Glutamatergic neuron (in vitro differentiated cells): Measurements from ENCODE around the gene ACACB. TPM values are rescaled to one million over a fixed set of nuclear protein-coding genes. Genes with fewer than 3 reads are reported as not detected.

Experiments
- DNase-seq: peaks from one replicate; pipeline ENCODE4 v3.0.0; 2022
- H3K27ac Mint-ChIP-seq: one replicate; pipeline ENCODE4 v1.8.0; 2020; ENCODE audit warnings: mild to moderate bottlenecking, mixed read lengths, inconsistent platforms; ENCODE audit not compliant: unreplicated experiment
- H3K27me3 Mint-ChIP-seq: one replicate; pipeline ENCODE4 v1.8.0; 2020; ENCODE audit warnings: mild to moderate bottlenecking, moderate library complexity, mixed read lengths, inconsistent platforms; ENCODE audit not compliant: unreplicated experiment
- H3K36me3 Mint-ChIP-seq: one replicate; pipeline ENCODE4 v1.8.0; 2020; ENCODE audit warnings: mild to moderate bottlenecking, mixed read lengths, inconsistent platforms; ENCODE audit not compliant: unreplicated experiment
- H3K4me1 Mint-ChIP-seq: one replicate; pipeline ENCODE4 v1.8.0; 2020; ENCODE audit warnings: mild to moderate bottlenecking, low read depth, mixed read lengths, inconsistent platforms; ENCODE audit not compliant: unreplicated experiment
- H3K4me3 Mint-ChIP-seq: one replicate; pipeline ENCODE4 v1.8.0; 2020; ENCODE audit warnings: mild to moderate bottlenecking, mixed read lengths, inconsistent platforms; ENCODE audit not compliant: unreplicated experiment
- H3K9me3 Mint-ChIP-seq: one replicate; pipeline ENCODE4 v1.8.0; 2020; ENCODE audit warnings: mild to moderate bottlenecking, moderate library complexity, mixed read lengths, inconsistent platforms; ENCODE audit not compliant: unreplicated experiment
- total RNA-seq: library from RNA; stranded (reverse); fragmentation: NEBNext Ultra II Directional; extraction: Animal tissue kit (Norgen Biotek cat#: 25700); gene quantifications from one replicate; pipeline ENCODE4 v1.2.1, GENCODE V29; 2021; ENCODE audit not compliant: unreplicated experiment
- TF ChIP-seq, protein P1 (sequence below): fragments of 200-600 bp; sonication (generic); IDR thresholded peaks from one replicate; pipeline ENCODE4 v1.5.0; 2021; ENCODE audit not compliant: partially characterized antibody, unreplicated experiment

Gene ACACB
- total RNA-seq, 1 donor from 2014 or later, result 3.8 TPM

DNA sequence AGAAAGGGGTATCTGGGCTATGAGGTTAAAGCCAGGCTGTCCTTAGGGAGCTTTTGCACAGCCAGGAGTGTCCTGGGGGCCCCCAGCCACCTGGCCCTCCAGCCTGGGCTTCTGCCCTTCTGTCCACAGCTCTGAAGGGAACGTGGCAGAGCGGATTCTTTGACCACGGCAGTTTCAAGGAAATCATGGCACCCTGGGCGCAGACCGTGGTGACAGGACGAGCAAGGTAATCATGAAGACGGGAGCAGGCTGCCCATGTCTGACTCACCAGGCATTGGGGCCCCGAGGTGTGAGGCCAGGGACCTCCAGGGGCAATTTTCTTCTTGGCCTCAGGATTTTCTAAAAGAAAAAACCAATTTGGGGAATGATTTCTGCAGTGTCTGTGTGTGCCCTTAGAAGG lies 139.6 kb downstream of the ACACB start:
- DNase-seq, result no peak
- peaks cover 25% of the 10 kb centered on the region for H3K36me3 Mint-ChIP-seq
- H3K4me3 Mint-ChIP-seq, result no peak overlapping the region
- peaks cover 5% of the 10 kb centered on the region for H3K27me3 Mint-ChIP-seq
- H3K9me3 Mint-ChIP-seq, result peaks cover 4% of the 10 kb centered on the region
- TF ChIP-seq, protein P1, sequence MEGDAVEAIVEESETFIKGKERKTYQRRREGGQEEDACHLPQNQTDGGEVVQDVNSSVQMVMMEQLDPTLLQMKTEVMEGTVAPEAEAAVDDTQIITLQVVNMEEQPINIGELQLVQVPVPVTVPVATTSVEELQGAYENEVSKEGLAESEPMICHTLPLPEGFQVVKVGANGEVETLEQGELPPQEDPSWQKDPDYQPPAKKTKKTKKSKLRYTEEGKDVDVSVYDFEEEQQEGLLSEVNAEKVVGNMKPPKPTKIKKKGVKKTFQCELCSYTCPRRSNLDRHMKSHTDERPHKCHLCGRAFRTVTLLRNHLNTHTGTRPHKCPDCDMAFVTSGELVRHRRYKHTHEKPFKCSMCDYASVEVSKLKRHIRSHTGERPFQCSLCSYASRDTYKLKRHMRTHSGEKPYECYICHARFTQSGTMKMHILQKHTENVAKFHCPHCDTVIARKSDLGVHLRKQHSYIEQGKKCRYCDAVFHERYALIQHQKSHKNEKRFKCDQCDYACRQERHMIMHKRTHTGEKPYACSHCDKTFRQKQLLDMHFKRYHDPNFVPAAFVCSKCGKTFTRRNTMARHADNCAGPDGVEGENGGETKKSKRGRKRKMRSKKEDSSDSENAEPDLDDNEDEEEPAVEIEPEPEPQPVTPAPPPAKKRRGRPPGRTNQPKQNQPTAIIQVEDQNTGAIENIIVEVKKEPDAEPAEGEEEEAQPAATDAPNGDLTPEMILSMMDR, result no peak
- no peaks in the 10 kb centered on the region for H3K4me1 Mint-ChIP-seq
- no peak overlapping the region for H3K27ac Mint-ChIP-seq

DNA sequence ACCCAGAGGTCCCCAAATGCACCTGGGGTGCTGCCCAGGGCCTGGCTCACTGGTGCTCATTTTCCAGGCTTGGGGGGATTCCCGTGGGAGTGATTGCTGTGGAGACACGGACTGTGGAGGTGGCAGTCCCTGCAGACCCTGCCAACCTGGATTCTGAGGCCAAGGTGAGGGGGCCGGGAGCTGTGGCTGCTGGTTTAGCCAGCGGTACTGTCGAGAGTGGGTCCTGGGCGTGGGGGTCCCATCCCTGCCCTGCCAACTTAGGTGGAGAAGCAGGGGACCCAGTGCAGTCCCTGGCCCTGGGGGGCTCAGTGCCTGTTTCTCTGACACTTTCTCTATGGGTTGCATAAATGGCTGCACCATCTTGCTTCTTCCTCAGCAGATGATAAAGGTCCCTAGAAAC lies 141.8 kb downstream of the ACACB start:
- H3K36me3 Mint-ChIP-seq, result peaks cover 21% of the 10 kb centered on the region

DNA sequence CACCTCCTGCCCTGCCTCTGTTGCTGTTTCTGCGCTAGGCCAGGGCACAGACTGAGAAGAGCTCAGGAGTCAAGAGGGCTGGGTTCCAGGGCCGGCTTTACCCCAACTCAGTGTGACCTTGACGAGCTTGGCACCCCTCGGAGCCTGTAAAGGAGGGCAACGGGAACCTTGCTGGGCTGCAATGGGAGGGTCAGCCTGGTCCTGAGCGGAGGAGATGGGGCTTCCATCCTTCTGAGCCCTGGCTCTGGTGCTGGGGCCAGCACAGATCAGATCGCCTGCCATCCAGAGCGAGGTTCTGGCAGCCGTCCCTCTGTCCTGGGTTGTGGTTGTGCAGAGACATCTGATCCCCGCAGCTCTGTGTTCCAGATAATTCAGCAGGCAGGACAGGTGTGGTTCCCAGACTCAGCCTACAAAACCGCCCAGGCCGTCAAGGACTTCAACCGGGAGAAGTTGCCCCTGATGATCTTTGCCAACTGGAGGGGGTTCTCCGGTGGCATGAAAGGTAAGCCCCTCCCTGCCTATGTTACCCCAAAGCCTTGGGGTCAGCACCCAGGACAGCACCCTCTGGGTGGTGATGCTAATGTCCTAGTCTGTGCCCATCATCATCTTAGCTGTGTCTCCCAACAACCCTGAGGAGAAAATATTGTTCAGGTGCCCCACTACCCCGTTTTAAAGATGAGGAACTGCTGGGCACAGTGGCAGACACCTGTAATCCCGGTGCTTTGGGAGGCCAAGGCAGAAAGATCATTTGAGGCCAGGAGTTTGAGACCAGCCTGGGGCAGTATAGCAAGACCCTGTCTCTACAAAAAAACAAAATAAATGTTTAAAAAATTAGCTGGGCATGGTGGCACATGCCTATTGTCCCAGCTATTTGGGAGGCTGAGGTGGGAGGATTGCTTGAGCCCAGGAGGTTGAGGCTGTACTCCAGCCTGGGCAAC lies 142.5 kb downstream of the ACACB start:
- DNase-seq, result no peak
- no peaks in the 10 kb centered on the region for H3K4me1 Mint-ChIP-seq
- no peak overlapping the region for H3K4me3 Mint-ChIP-seq
- H3K36me3 Mint-ChIP-seq, result peaks cover 14% of the 10 kb centered on the region
- TF ChIP-seq, protein P1, result no peak
- peaks cover 5% of the 10 kb centered on the region for H3K9me3 Mint-ChIP-seq
- H3K27me3 Mint-ChIP-seq, result peaks cover 2% of the 10 kb centered on the region
- no peak overlapping the region for H3K27ac Mint-ChIP-seq

More for the DNA sequence above, 141.8 kb downstream of the ACACB start:
- DNase-seq, result no peak
- Mint-ChIP-seq H3K4me3 (no peak overlapping the region), H3K9me3 (peaks cover 4% of the 10 kb centered on the region), H3K27ac (no peak overlapping the region), H3K27me3 (peaks cover 5% of the 10 kb centered on the region), H3K4me1 (no peaks in the 10 kb centered on the region)
- TF ChIP-seq, protein P1, result no peak

DNA sequence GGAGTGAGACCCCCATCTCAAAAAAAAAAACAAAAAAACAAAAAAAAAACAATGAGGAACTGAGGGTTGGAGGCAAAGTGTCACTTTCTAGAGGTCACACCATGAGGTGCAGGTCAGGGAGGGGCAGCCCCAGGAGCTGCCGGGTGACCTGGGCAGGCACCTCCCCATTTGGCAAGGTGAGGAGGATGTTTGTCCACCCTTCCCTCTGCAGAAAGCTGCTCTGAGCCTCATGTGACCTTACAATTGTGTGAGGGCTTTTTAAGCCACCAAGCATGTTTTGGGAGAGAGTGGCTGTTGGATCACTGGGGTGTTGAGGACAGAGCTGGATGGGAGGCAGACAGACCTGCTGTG lies 143.1 kb downstream of the ACACB start:
- peaks cover 2% of the 10 kb centered on the region for H3K9me3 Mint-ChIP-seq
- H3K36me3 Mint-ChIP-seq, result peaks cover 10% of the 10 kb centered on the region
- H3K4me1 Mint-ChIP-seq, result no peaks in the 10 kb centered on the region
- H3K27ac Mint-ChIP-seq, result no peak overlapping the region
- no peak for DNase-seq
- TF ChIP-seq, protein P1, result no peak
- no peak overlapping the region for H3K4me3 Mint-ChIP-seq
- peaks cover 2% of the 10 kb centered on the region for H3K27me3 Mint-ChIP-seq

DNA sequence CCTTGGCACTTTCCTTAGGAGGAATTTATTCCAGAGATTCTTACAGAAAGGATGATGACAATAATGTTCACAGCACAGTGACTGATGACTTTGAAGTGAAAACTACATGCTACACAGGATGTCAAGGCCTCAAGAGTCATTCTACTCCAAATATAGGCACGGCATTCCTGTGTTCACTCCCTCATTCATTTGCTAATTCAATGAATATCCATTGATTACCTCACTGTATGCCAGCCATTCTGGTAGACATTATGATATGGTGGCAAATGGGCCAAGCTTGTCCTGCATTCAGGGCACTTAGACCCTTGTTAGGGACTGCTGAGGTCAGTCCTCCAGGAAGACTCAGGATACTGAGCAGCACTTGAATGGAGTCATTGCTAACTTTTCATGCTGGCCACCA lies 144.7 kb downstream of the ACACB start:
- no peaks in the 10 kb centered on the region for H3K36me3 Mint-ChIP-seq

More for the DNA sequence above, 144.7 kb downstream of the ACACB start:
- H3K27ac Mint-ChIP-seq, result no peak overlapping the region
- H3K4me3 Mint-ChIP-seq, result no peak overlapping the region
- H3K9me3 Mint-ChIP-seq, result peaks cover 2% of the 10 kb centered on the region
- H3K4me1 Mint-ChIP-seq, result no peaks in the 10 kb centered on the region
- H3K27me3 Mint-ChIP-seq, result no peaks in the 10 kb centered on the region
- no peak for DNase-seq
- TF ChIP-seq, protein P1, result no peak
